ENCODE results near the gene NOP53. TPM values are rescaled to one million over a fixed set of nuclear protein-coding genes. Genes with fewer than 3 reads are reported as not detected.
"Not testable (repeated sequence)": the region's sequence is repeated elsewhere in the genome, so short reads cannot be mapped to it uniquely, and the experiment has no call there.

The NOP53 gene
- total and polyA plus RNA-seq, 8 donors: 110 to 784 (median 507) TPM

DNA sequence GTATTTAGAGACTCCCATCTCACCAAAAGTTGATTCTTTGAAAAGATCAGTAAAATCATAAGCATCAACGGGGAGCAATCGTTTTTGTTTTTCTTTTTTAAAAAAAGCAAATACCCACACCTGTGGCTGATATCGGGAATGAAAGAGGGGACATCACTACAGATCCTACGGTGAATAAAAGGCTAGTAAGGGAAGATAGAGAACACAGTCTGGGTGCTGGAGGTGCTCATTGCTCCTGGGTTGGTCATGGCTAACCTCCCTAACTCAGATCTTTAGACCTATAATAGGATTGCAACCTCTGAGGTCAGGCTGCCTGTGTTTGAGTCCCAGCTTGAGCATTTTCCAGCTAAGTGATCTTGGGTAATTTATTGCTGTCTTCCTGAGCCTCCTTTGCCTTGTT is 31.0 kb upstream of the NOP53 start:
- H3K4me1 ChIP-seq: peaks cover 23 to 65% (median 40%) of the 10 kb centered on the region in 4 donors
- H3K27me3 ChIP-seq: peaks cover 0 to 28% (median 6%) of the 10 kb centered on the region in 3 donors
- no peaks in the 10 kb centered on the region for H3K9me3 ChIP-seq
- intact Hi-C loops (cut with DNase I; ENCODE audit: low total_unique reads): no loop called here
- H3K4me3 ChIP-seq: peak overlapping the region; percentile 56 to 68 (median 61)
- peak overlapping the region in 4 of 5 donors; percentile 78 to 91 (median 90) for H3K27ac ChIP-seq
- no peak for TF ChIP-seq POLR2AphosphoS5 (IDR thresholded peaks at IDR 0.05)
- no peak for TF ChIP-seq EP300 (IDR thresholded peaks at IDR 0.05)
- TF ChIP-seq, protein P1, sequence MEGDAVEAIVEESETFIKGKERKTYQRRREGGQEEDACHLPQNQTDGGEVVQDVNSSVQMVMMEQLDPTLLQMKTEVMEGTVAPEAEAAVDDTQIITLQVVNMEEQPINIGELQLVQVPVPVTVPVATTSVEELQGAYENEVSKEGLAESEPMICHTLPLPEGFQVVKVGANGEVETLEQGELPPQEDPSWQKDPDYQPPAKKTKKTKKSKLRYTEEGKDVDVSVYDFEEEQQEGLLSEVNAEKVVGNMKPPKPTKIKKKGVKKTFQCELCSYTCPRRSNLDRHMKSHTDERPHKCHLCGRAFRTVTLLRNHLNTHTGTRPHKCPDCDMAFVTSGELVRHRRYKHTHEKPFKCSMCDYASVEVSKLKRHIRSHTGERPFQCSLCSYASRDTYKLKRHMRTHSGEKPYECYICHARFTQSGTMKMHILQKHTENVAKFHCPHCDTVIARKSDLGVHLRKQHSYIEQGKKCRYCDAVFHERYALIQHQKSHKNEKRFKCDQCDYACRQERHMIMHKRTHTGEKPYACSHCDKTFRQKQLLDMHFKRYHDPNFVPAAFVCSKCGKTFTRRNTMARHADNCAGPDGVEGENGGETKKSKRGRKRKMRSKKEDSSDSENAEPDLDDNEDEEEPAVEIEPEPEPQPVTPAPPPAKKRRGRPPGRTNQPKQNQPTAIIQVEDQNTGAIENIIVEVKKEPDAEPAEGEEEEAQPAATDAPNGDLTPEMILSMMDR (IDR thresholded peaks at IDR 0.05): no peak
- no peak for TF ChIP-seq POLR2A (IDR thresholded peaks at IDR 0.05)
- DNase-seq: no peak
- peaks cover 9 to 16% (median 12%) of the 10 kb centered on the region in 4 donors for H3K36me3 ChIP-seq
- 85 to 89% (median 86%) methylated on average over 4 of the region's 4 CpGs for WGBS, 5 donors

DNA sequence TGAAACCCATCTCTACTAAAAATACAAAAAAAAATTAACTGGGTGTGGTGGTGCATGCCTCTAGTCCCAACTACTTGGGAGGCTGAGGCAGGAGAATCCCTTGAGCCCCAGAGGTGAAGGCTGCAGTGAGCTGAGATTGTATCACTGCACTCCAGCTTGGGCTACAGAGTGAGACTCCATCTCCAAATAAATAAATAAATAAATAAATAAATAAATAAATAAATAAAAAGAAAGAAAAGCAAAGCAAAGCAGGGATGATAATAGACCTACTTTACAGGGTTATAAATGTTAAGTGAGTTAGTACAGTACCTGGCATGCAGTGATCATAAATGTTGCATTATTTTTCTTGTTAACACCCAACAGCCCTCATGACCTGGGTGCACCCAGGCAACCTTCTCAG is 30.5 kb upstream of the NOP53 start:
- intact Hi-C loops (cut with DNase I; ENCODE audit: low total_unique reads); H3K9me3 ChIP-seq; DNase-seq: not testable (repeated sequence)
- H3K36me3 ChIP-seq: peaks cover 9 to 16% (median 12%) of the 10 kb centered on the region in 4 donors
- peak overlapping the region in 3 of 4 donors; percentile 56 to 68 (median 57) for H3K4me3 ChIP-seq
- H3K27me3 ChIP-seq: peaks cover 0 to 28% (median 6%) of the 10 kb centered on the region in 3 donors
- H3K27ac ChIP-seq: peak overlapping the region in 2 of 5 donors; percentile 90 to 91
- H3K4me1 ChIP-seq: peaks cover 23 to 69% (median 43%) of the 10 kb centered on the region in 4 donors

- H3K27me3 ChIP-seq: peaks cover 0 to 27% (median 6%) of the 10 kb centered on the region in 3 donors
- H3K4me1 ChIP-seq: peaks cover 23 to 84% (median 51%) of the 10 kb centered on the region in 4 donors
- no peak for DNase-seq
- intact Hi-C loops (cut with DNase I; ENCODE audit: low total_unique reads): no loop called here
- WGBS, 5 donors: 71 to 81% (median 74%) methylated on average over 21 to 32 of the region's 32 CpGs
- H3K27ac ChIP-seq: peak overlapping the region in 4 of 5 donors; percentile 52 to 91 (median 90)
- H3K4me3 ChIP-seq: peak overlapping the region in 3 of 4 donors; percentile 9 to 28 (median 12)
- no peaks in the 10 kb centered on the region for H3K9me3 ChIP-seq
- TF ChIP-seq POLR2AphosphoS5 (IDR thresholded peaks at IDR 0.05) (no peak), POLR2A (IDR thresholded peaks at IDR 0.05) (no peak), EP300 (IDR thresholded peaks at IDR 0.05) (no peak)
- TF ChIP-seq, protein P1 (IDR thresholded peaks at IDR 0.05): no peak
- peaks cover 9 to 16% (median 12%) of the 10 kb centered on the region in 4 donors for H3K36me3 ChIP-seq
These were observed 28.9 kb upstream of the NOP53 start for GRCh38 chr19:47716270-47716937.

- DNase-seq; H3K9me3 ChIP-seq; intact Hi-C loops (cut with DNase I; ENCODE audit: low total_unique reads): not testable (repeated sequence)
- Histone ChIP-seq H3K27ac (peak overlapping the region; percentile 51 to 91 (median 90)), H3K4me3 (peak overlapping the region in 3 of 4 donors; percentile 2 to 29 (median 11)), H3K4me1 (peaks cover 21 to 94% (median 61%) of the 10 kb centered on the region in 4 donors), H3K27me3 (peaks cover 0 to 11% (median 0%) of the 10 kb centered on the region in 3 donors), H3K36me3 (peaks cover 9 to 16% (median 12%) of the 10 kb centered on the region in 4 donors)
- 67 to 77% (median 72%) methylated on average over 8 to 11 of the region's 11 CpGs for WGBS, 5 donors
These were observed 26.8 kb upstream of the NOP53 start for GRCh38 chr19:47718415-47719046.

GRCh38 chr19:47719047-47719859 is 26.1 kb upstream of the NOP53 start:
- WGBS, 5 donors: 22 to 37% (median 28%) methylated on average over 25 to 26 of the region's 26 CpGs
- TF ChIP-seq POLR2A (IDR thresholded peaks at IDR 0.05) (no peak), POLR2AphosphoS5 (IDR thresholded peaks at IDR 0.05) (peak; percentile 40 to 86 (median 81)), EP300 (IDR thresholded peaks at IDR 0.05) (no peak)
- TF ChIP-seq, protein P1 (IDR thresholded peaks at IDR 0.05): no peak
- H3K4me3 ChIP-seq: peak overlapping the region in 3 of 4 donors; percentile 2 to 29 (median 26)
- no peaks in the 10 kb centered on the region for H3K9me3 ChIP-seq
- peaks cover 9 to 16% (median 12%) of the 10 kb centered on the region in 4 donors for H3K36me3 ChIP-seq
- peak; percentile 60 to 94 for DNase-seq
- intact Hi-C loops (cut with DNase I; ENCODE audit: low total_unique reads): no loop called here
- peaks cover 0 to 5% (median 0%) of the 10 kb centered on the region in 3 donors for H3K27me3 ChIP-seq
- H3K27ac ChIP-seq: peak overlapping the region; percentile 51 to 91 (median 90)
- H3K4me1 ChIP-seq: peaks cover 25 to 95% (median 64%) of the 10 kb centered on the region in 4 donors

Data from stomach (tissue), 9 donors.